Non-pigmented ciliary epithelial cell (primary cell): ENCODE measurements around the gene STK32C.
"Not testable (repeated sequence)": the region's sequence is repeated elsewhere in the genome, so short reads cannot be mapped to it uniquely, and the experiment has no call there.

Experiments used
- DNase-seq: peaks from one replicate; pipeline ENCODE4 v3.0.0-alpha.2; 2010; ENCODE audit warnings: low read depth

STK32C gene

DNA sequence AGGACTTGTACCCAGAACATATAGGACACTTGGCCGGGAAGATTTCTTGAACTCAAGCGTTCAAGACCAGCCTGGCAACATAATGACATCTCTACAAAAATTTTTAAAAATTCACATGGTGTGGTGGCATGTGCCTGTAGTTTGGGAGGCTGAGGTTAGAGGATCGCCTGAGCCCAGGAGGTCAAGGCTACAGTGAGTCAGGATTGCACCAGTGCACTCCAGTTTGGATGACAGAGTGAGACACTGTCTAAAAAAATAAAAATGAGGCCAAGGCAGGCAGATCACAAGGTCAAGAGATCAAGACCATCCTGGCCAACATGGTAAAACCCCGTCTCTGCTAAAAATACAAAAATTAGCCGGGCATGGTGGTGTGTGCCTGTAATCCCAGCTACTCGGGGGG lies 9.7 kb upstream of the STK32C start:
- DNase-seq, result not testable (repeated sequence)

DNA sequence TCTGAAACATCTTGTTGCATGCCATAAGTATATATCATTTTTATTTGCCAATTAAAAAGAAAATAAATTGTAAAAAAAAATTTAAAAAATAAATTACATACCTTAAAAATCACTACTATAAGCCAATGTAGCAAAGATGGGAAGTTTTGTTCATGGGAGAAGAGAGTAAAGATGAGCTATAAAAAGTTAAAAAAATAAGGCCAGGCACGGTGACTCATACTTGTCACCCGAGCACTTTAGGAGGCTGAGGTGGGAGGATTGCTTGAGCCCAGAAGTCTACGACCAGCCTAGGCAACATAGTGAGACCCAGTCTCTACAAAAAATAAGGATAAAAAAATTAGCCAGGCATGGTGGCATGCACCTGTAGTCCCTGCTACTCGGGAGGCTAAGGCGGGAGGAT lies 8.4 kb upstream of the STK32C start:
- DNase-seq, result no peak

DNA sequence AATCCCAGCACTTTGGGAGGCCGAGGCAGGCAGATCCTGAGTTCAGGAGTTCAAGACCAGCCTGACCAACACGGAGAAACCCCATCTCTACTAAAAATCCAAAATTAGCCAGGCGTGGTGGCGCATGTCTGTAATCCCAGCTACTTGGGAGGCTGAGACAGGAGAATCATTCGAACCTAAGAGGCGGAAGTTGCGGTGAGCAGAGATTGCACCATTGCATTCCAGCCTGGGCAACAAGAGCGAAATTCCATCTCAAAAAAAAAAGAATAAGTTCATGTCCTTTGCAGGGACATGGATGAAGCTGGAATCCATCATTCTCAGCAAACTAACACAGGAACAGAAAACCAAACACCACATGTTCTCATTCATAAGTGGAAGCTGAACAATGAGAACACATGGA lies 7.1 kb upstream of the STK32C start:
- not testable (repeated sequence) for DNase-seq

DNA sequence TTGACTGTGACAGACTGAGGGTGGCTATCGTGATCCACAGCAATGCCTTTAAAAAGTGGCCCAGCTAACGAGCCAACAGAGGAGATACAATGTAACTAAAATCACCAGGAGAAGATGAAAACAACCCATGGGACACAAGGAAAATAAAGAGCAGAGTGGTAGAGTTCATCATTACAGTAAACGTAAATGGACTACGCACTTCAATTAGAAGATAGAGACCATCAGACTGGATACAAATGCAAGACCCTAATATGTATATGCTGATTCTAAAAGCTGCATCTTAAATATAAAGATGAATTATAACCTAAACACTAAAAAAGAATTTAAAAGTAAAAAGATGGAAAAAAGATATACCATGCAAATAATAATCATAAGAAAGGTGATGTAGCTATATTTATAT lies 6.6 kb upstream of the STK32C start:
- DNase-seq, result no peak

DNA sequence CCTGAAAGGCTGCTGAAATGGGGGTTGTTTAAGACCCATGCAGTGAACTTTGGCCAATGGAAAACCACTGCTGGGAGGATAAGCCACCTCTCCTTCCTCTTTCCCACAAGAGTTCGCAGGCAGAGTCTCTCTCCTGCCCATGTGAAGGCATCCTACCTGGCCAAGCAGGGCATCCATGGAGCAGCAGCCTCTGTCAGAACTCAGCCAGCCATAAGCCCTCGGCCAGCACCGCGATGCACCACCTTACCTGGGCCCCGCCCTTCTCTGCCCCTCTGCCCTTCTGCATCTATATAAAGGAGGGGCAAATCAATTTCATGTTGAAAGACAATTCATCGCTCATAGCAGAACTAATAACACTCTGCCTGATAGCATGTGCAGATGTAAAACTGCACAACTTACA lies 6.1 kb upstream of the STK32C start:
- no peak for DNase-seq

DNA sequence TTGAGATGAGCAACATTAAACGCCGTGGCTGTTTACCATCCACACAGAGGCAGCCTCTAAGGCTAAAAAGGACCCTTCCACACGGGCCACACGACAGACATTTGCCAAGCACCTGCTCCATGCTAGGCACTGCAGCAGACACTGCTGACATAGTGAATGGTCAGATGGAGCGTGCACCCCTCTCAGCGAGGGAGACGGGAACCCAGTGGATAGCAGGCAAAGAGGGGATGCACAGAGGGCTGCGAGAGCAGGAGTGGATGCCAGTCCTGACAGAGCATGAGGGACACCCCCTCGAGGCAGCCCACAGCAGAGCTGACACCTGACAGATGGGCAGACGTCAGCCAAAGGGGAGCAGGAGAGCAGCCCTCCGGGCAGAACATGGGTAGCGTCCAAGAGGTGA lies 5.6 kb upstream of the STK32C start:
- no peak for DNase-seq

DNA sequence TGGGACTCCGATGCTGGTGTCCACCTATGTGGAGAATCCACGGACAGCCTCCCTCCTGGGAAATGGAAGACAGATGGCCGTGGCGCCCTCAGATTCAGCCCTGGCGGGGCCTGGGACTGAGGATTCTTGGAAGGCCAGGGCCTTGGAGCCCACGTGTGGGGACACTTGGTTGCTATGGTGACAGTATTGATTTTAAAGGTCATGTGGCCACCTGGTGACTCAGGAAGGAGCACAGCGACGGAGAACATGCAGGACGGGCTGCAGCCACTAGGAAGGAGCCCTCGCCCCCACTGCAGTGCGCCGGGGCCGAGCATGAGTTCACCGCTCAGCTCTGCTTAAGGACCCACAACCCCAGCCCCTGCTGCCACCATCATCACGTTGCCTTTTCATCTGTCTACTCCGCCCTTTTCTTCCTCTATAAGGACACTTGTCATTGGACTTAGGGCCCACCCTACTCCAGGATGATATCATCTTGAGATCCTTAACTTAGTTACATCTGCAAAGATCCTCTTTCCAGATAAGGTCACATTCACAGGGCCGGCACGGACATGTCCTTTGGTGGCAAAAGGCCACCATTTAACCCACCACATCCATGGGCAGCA lies 3.7 kb upstream of the STK32C start:
- no peak for DNase-seq

DNA sequence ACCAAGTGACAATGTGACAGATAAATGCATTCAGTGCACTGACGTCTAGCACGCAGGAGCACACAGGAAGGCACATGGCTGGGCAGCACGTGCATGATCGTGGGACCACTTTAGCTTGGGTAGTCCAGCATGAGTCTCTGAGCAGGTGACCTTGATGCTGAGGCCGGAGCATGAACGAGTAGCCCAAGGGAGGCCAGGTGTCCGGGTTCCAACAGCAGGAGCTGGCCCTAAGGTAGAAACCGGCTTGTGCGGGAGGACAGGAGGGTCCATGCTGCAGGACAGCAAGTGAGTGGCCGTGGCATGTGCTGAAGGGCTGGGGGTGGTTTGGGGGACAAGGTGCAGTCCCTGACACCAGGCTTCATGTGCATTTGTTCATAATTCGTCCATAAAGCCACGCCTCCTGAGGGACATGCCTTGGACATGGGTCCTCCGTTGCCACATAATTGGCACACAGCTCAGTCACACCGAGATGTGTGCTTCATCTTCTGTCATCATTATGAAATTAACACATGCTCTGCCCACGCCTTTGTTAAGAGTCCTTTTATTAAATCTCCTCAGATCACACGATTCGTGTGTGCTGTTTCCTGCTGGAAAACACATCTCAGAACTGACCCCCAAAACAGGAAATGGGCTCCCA lies 3.1 kb upstream of the STK32C start:
- no peak for DNase-seq

DNA sequence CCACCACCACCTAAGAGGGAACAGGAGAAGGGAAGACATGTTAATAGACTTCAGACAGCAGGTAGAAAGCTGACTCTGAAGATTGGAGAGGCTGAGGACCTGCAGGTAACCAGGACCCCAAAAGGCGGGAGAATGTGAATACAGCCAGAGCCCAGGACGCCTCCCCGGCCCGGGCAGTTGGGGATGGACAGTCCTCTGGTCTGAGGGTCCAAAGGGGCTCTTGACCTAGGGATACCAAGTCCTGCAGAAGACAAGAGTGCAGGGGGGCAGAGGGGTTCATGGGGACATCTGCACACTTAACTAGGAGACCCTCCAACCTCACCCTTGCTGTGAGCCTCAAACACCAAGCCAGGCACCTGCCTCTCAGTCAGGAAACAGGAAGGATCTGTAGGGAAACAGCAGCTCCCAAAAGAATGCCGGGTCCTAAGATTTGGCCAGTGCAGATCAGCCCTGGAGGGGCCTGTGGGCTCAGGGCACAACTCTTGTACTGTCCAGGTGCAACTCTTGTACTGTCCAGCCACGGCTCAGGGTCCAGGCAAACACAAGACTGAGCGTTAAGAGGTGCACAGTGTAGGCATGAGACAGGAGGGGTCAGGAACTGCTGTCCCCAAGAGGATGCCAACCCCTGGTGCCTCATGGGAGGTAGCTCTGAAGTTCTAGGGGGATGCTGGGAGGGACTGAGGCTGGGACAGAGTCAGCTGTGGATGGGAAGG lies 2.3 kb upstream of the STK32C start:
- no peak for DNase-seq

DNA sequence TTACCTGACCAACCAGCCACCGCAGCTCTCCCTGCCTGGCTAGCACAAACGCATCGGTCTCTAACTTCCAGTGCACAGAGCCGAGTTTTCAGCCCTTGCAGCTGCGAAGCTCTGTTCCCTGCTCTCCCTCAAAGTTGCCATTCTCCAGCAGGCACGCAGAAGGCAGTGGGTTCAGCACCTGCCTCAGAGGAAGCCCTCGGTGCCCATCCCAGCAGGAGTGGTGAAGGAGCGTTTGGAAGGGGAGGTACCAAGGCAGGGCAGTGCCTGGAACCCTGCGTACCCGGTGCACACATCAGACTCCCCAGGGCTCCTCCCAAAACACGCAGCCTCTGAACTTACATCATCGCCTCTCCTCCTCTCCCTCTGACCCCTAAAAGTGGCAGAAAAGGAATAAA lies 1.7 kb upstream of the STK32C start:
- no peak for DNase-seq

DNA sequence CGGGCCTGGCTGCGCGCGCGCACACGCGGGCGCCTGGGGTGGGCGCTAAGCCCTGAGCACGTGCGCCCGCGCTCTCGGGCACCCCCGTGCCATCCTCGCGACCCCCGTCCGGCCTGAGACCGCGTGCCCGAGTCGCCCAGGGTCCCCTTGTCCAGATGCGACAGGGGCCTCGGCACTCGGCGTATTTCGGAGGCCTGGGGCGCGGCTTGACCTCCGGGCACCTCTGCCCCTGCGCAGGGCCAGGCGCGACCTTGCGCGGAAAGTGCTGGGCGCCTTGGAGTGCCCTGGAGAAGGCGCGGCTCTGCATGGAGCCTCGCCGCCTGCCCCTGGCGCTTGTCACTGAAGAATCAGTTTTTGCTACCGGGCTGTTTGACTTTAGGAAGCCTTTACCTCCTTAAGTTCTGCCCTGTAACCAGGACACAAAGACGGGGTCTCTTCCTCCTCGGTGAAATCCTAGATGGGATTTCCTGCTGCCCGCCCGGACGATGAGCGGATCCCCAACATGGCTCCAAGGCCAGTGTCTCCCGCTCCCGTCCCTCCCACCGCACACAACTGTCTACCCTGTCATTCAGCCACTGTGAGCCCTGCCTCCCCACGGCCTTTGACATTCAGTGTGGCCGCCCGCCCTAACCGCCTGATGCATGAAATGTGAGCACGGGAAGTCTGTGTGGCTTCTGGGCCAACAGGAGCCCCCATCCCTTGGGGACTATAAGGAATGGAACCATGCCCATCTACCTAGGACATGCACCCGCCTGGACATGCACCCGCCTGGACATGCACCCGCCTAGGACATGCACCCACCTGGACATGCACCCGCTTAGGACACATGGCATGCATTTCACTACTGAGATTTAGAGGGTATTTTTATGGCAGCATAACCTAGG lies 1.1 kb upstream of the STK32C start:
- DNase-seq, result no peak

DNA sequence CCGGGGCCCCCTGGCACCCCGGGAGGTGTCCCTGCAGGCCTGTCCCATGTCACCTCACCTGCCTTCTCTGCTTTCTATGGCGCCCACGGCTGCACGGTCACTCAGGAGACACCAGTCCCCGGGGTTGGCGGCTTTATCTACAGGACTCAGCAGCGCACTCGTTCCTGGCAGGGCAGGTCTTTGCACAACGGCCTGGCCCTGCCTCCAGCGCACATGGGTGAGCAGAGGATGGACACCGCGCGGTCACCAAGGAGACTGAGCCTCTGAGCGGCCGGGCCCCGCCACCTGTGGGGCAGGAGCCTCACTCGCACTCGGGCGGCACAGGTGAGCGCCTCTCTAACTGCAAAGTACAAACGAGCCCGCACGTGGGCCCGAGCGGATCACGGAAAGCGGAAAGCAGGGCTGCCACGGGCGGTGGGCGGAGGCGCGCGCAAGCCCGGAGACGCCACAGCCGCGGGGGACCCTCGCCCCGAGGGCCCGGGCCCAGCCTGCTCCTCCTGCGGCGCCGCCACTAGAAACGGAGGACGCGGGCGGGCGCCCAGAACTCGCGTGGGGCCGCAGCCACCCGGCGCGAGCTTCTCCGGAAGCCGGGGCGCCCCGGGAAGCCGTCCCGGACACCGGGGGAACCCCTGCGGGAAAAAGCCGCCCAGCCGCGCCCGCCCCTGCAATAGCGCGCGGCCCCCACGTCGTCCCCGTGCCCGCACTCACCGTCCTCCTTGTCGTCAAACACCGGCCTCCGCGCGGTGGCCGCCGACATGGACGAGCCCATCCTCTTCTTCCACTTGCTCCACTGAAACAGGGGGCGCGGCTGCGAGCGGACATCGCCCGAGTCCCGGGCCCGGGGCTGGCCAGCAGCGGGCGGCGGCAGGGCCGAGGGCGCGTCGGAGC lies 642 bp downstream of the STK32C start:
- no peak for DNase-seq

DNA sequence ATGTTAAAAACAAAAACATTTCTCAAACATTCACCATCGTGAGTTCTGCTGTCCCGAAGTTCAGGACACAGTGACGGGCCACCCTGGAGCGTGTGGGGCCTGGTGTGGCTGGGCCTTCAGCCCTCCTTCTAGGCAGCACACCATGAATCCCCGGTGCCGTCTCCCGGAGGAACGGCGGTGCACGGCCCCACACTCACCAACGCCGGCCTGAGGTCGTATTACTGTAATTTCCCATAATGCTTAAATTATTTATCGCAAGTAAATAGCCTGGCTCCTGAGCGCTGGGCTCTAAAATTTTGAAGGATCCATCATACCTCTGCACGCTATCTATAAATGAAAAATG lies 1.4 kb downstream of the STK32C start:
- DNase-seq, result no peak

DNA sequence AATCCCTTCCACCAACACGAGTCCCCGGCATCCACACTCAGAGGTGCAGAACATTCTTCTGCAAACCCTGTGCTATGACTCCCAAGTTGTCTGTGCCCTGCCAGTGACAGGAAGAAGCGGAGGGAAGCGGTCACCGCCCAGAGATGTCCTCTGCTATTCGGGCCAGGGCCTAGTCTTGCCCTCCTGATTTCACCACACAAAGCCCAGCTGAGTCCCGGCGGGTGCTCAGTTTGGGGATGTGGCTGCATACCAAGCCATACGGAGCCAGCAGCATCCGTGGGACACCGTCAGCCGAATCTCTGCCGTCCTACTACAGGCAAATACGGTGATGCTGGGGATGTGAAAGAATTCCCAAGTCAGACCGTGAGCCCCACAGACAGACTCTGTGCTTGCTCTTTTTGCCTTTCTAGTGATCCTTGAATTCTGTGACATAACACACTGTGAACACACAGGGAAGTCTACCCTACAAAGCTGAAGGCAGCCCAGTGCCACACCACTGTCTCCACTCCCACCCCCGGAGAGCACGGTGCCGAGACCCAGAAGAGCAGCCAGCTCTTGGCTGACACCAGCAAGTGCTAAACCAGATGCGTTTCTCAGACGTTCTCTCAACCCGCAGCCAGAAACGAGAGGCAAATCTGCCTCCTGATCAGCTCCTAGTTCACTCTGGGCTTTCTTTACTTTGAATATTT lies 2.0 kb downstream of the STK32C start:
- no peak for DNase-seq

DNA sequence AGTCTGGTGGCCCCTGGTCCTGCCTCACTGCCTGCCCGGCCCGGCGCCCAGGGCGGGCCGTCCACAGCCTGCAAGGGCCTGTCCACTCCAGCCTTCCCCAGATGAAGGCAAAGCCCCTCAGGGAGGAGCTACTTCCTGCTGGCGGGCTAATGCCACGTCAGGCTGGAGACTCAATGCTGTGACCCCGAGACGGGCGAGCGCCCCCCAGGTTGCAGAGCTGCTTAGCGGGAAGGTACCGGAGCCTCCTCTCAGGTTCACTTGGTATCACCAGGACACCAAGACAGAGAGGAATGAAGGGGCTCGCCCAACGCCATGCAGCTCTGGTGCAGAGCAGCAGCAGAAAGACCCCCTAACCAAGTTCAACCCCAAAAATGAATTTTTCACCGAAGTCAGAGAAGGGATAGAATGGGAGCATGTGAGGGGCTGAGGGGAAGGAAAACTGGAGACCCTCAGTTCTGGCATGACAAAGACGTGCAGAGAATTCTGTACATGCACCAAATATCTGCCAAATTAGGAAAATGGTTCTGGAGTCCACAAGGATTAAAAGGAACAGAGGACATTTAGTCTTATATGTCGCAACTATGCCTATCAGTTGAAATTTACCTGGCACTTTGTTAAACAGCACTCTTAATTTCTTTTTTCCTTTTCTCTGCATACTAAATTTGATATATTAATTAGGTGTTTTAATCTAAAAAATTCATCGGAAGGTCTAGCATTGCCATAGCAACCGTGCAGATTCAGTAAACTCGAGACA lies 2.8 kb downstream of the STK32C start:
- DNase-seq, result no peak

DNA sequence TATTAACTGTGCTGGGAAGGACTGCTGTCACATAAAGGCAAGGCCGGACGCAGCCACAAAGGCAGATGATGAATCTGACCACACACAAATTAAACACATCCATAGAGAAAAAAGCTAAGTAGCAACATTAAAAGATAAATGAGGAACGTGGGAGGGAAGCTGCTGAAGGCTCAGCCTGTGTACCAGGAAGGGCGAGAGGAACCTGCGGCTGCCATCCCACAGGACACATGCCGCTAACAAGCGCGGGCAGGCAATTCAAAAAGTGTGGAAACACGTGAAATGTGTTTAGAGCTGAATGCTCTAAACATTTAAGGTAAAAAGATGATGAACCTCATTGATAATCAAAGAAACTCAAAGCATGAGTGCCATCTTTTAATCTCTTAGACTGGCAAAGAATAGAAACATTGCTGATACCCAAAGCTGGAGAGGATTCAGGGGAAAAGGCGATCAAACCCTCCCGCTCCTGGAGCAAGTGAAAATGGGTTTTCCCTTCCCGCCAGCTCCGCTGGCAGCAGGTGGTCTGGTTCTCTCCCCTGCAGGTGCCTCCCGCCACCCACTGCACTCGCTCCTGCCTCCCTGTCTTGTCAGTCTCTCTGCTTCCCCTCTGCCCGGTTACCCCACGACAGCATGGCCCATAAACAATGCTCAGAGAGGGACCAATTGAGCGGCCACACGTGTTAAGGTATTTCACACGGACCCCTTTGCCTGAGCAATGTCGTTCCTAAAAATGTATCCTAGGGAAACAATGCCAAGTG lies 4.2 kb downstream of the STK32C start:
- DNase-seq, result no peak

DNA sequence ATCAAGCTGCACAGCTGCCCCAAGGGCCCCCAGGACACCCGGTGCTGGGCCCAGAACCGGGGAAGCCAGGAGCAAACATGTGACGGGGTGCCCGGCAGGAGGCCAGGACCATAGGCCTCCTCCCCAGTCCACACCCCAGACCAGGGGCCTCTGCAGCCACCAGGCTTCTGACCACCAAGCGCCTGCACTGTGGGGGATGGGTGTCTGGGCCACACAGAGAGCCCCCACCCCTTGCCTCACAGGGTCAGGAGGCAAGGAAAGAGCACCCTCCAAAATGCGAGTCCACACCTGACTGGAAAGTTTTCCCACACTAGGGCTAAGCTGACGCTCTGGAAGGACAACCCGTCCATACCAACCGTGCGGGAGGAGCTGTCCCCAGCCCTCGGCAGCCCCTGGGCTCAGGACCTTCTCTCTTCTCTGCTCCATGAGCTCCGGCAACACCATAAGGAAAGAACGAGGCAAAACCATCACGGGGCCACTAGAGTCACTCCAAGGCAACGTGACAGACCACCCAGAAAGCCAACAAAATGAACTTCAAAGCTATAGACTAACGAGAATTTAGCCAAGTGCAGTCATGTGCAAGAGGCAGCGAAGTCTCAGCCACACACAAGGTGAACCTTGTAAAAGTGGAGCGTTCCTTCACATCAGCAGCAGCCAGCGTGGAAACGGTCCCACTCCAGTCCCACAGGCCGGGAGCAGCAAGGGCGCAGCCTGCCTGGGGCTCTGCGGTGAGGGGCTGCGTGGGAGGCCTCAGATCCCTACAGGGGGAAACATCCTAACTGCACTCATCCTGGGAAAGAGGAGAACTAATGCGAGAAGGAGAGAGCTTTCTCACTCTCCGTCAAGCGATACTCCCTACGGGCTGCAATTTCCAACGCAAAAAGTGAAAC lies 5.1 kb downstream of the STK32C start:
- DNase-seq, result no peak
